PFSK-1 (cell line): ENCODE results near the gene CTNNBL1.

Source experiments
- FOXP2 ChIP-seq: optimal IDR thresholded peaks from 2 replicates; pipeline ENCODE3; 2011; ENCODE audit warnings: borderline replicate concordance, control low read depth, inconsistent platforms; ENCODE audit not compliant: insufficient read depth; ENCODE audit errors: extremely low read length, extremely low read depth
- POLR2AphosphoS5 ChIP-seq: IDR thresholded peaks from 2 replicates; pipeline ENCODE4 v1.6.1; 2012; ENCODE audit warnings: low read depth, mild to moderate bottlenecking, control low read depth, low read length, moderate library complexity
- SIN3A ChIP-seq: IDR thresholded peaks from 2 replicates; pipeline ENCODE4 v1.6.1; 2012; ENCODE audit warnings: mild to moderate bottlenecking, low read length, moderate library complexity, borderline replicate concordance; ENCODE audit not compliant: insufficient read depth
- TAF1 ChIP-seq: IDR thresholded peaks from 2 replicates; pipeline ENCODE4 v1.6.1; 2012; ENCODE audit warnings: low read length, control low read depth, borderline replicate concordance; ENCODE audit not compliant: insufficient read depth
- TF ChIP-seq, protein P1 (sequence below), 2 experiments: IDR thresholded peaks; 2 replicates each; pipeline versions ENCODE4 v1.6.1 to v1.8.0; 2011 to 2012; ENCODE audit warnings: low read depth in 2 of 2, low read length in 2 of 2, control low read depth in 1 of 2, inconsistent platforms in 1 of 2, mild to moderate bottlenecking in 1 of 2, moderate library complexity in 1 of 2; ENCODE audit not compliant: insufficient read depth in 1 of 2

Gene CTNNBL1

DNA sequence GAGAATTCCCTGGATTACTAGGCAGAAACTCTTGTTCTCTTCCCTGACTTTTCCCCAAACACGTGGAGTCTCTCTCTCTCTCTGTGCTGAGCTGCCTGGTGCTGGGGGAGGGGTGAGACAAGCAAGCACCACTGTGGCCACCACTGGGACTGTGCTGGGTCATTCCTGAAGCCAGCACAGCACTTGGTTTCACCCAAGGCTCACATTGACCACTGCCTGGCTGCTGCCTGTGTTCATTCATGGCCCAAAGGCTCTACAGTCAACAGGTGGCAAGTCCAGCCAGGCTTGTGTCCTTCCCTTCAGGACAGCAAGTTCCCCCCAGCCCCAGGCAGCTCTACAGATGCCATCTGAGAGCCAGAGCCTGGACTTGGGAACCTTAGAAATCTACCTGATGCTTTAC is 92.2 kb downstream of the CTNNBL1 start:
- no peak for TF ChIP-seq SIN3A
- no peak for TF ChIP-seq FOXP2
- TF ChIP-seq, protein P1, sequence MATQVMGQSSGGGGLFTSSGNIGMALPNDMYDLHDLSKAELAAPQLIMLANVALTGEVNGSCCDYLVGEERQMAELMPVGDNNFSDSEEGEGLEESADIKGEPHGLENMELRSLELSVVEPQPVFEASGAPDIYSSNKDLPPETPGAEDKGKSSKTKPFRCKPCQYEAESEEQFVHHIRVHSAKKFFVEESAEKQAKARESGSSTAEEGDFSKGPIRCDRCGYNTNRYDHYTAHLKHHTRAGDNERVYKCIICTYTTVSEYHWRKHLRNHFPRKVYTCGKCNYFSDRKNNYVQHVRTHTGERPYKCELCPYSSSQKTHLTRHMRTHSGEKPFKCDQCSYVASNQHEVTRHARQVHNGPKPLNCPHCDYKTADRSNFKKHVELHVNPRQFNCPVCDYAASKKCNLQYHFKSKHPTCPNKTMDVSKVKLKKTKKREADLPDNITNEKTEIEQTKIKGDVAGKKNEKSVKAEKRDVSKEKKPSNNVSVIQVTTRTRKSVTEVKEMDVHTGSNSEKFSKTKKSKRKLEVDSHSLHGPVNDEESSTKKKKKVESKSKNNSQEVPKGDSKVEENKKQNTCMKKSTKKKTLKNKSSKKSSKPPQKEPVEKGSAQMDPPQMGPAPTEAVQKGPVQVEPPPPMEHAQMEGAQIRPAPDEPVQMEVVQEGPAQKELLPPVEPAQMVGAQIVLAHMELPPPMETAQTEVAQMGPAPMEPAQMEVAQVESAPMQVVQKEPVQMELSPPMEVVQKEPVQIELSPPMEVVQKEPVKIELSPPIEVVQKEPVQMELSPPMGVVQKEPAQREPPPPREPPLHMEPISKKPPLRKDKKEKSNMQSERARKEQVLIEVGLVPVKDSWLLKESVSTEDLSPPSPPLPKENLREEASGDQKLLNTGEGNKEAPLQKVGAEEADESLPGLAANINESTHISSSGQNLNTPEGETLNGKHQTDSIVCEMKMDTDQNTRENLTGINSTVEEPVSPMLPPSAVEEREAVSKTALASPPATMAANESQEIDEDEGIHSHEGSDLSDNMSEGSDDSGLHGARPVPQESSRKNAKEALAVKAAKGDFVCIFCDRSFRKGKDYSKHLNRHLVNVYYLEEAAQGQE (IDR thresholded peaks at IDR 0.05; ENCODE audit: insufficient read depth in 1 of 2, low read depth in 2 of 2, low read length in 2 of 2) = no peak
- no peak for TF ChIP-seq TAF1
- TF ChIP-seq POLR2AphosphoS5 = no peak

DNA sequence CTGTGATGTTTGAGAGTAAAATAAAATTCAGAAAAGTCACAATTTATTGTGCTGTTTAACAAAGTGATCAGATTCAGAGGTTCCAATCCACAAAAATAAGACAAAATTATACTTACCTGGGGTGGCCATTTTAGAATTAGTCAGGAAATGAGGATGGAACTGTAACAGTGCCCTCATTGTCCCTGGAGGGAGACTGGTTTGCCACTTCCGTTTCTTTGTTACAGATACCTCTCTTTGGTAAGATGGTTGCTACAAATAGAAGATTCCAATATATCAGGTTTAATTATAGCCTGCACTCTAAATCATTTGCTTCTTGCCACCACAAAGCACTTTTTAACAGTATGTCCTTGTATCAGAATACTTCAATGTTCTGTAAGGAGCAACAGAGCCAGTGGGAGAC is 95.6 kb downstream of the CTNNBL1 start:
- TF ChIP-seq SIN3A = no peak
- no peak for TF ChIP-seq POLR2AphosphoS5
- TF ChIP-seq, protein P1 (IDR thresholded peaks at IDR 0.05; ENCODE audit: insufficient read depth in 1 of 2, low read depth in 2 of 2, low read length in 2 of 2) = no peak
- TF ChIP-seq TAF1 = no peak
- TF ChIP-seq FOXP2 = no peak

DNA sequence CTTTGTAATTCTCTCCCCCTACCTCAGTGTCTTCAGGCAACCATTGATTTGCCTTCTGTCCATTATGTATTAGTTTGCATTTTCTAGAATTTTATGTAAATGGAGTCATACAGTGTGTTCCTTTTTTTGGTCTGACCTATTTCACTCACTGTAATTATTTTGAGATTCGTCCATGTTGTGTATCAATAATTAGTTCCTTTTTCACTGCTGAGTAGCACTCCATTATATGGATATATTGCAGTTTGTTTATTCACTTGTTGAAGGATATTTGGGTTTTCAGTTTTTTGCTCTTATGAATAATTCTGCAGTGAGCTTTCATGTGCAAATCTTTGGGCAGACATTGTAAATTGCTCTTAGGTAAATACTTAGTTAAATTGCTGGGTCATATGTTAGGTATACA is 97.1 kb downstream of the CTNNBL1 start:
- no peak for TF ChIP-seq TAF1
- no peak for TF ChIP-seq SIN3A

DNA sequence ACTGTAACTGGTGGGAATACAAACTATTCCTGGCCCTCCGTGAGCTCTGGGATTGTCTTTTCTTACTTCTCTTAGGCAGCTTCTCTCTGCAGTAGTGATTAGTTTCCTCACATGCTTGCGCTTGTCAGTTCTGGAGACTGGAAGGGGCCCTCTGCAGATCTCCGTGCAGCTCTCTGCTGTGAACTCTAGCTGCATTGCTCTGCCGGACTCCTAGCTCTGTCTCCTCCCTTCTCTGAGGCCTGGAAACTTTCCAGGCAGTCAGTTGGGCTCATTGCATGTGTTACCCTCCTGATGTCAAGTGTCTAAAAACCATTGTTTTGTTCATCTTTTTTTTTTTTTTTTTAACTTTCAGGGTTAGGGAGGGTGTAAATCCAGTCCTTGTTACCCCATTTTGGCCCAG is 102.3 kb downstream of the CTNNBL1 start:
- TF ChIP-seq SIN3A (no peak), POLR2AphosphoS5 (no peak), FOXP2 (no peak), TAF1 (no peak)
- TF ChIP-seq, protein P1 (IDR thresholded peaks at IDR 0.05; ENCODE audit: insufficient read depth in 1 of 2, low read depth in 2 of 2, low read length in 2 of 2) = no peak

DNA sequence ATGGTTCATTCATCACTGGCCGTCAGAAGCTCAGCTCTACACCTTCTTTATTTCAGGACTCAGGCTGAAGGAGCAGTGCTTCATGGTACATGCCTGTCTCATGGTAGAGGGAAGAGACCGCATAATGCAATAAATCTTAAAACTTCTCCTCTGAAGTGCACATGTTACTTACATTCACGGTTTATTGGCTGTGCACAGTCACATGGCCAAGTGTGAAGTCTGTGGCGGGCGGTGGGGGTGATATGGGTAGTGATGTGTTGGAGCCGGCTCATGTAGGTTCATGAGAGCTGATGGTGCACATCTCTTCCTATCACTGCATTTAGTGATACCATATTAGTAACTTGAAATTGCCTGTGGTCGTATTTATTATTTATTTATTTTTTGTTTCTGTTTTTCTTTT is 102.9 kb downstream of the CTNNBL1 start:
- TF ChIP-seq TAF1 (no peak), SIN3A (no peak), FOXP2 (no peak), POLR2AphosphoS5 (no peak)
- TF ChIP-seq, protein P1 (IDR thresholded peaks at IDR 0.05; ENCODE audit: insufficient read depth in 1 of 2, low read depth in 2 of 2, low read length in 2 of 2) = no peak

DNA sequence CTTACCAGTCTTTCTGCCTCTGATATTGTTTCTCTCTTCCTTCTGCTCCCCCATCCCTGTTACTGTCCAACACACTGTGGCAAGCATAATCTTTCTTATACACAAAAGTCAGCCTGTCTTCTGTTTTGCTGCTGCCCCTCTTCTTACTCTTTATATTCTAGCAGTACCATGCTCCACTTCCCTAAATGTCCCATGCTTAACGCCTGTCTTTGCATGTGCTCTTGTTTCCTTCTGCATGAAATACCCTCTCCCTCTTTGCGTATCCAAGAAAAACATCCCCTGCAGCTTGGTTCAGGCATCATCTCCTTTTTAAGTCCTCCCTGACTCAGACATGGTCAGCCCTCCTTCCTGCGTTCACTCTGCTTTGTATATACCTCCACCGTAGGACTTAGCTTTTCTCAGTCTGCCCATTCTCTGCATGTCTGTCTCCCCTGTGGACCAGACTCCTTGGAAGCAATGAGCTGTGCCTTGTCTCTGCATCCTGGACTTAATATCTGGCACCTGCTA is 103.9 kb downstream of the CTNNBL1 start:
- TF ChIP-seq POLR2AphosphoS5 = no peak
- no peak for TF ChIP-seq SIN3A
- TF ChIP-seq, protein P1 (IDR thresholded peaks at IDR 0.05; ENCODE audit: insufficient read depth in 1 of 2, low read depth in 2 of 2, low read length in 2 of 2) = no peak
- no peak for TF ChIP-seq TAF1
- TF ChIP-seq FOXP2 = no peak
